ENCODE data around the gene GLI2. TPM values are rescaled to one million over a fixed set of nuclear protein-coding genes. Genes with fewer than 3 reads are reported as not detected.

GLI2 gene
- total RNA-seq, 4 donors from 2014 or later = 7.1 to 25.3 (median 11.8) TPM

DNA sequence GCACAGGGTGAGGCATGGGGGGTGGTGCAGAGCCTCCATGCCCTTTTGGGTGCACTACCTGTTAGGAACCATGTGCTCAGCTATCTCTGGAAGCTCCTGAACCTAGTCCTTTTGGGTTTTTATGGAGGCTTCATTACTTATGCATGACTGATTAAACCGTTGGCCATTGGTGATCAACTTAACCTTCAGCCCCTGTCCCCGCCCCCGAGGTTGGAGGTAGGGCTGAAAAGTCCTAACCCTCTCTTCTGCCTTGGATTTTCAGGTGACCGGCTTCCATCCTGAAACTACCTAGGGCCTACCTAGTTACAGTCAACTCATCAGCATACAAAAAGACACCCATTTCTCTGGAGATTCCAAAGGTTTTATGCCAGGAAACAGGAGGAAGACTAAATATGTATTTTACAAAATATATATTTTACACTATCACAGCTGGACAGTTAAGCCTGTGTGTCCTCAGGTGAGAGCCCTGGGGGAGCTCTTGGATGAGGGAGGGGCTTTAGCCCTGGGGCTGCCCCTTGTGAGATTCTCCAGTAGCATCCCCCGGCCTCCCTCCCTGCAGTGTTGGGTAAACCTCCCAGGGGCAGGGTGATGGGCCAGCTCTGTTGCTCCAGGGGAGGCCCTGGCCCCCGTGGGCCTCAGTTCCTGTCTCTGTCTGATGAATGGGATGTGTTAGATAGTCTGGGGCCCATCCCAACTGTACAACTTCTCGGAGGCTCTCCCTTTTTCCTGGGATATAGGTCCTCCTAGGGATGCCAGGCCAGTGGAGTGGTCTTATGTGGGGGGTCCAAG, 24.1 kb downstream of the GLI2 start:
- Histone ChIP-seq H3K9me3 (no peaks in the 10 kb centered on the region), H3K36me3 (no peaks in the 10 kb centered on the region), H3K27ac (replicated peaks in 1 of 4) (no peak overlapping the region), H3K4me1 (peaks cover 7 to 64% (median 60%) of the 10 kb centered on the region in 4 donors), H3K4me3 (no peak overlapping the region), H3K27me3 (no peaks in the 10 kb centered on the region)
- intact Hi-C loops (cut with DNase I) = no loop called here
- DNase-seq (ENCODE audit: extremely low spot score) = no peak
- TF ChIP-seq POLR2A (IDR thresholded peaks at IDR 0.05; ENCODE audit: low read depth) (no peak), EP300 (IDR thresholded peaks at IDR 0.05) (no peak), POLR2AphosphoS5 (IDR thresholded peaks at IDR 0.05) (no peak)
- TF ChIP-seq, protein P1, sequence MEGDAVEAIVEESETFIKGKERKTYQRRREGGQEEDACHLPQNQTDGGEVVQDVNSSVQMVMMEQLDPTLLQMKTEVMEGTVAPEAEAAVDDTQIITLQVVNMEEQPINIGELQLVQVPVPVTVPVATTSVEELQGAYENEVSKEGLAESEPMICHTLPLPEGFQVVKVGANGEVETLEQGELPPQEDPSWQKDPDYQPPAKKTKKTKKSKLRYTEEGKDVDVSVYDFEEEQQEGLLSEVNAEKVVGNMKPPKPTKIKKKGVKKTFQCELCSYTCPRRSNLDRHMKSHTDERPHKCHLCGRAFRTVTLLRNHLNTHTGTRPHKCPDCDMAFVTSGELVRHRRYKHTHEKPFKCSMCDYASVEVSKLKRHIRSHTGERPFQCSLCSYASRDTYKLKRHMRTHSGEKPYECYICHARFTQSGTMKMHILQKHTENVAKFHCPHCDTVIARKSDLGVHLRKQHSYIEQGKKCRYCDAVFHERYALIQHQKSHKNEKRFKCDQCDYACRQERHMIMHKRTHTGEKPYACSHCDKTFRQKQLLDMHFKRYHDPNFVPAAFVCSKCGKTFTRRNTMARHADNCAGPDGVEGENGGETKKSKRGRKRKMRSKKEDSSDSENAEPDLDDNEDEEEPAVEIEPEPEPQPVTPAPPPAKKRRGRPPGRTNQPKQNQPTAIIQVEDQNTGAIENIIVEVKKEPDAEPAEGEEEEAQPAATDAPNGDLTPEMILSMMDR (IDR thresholded peaks at IDR 0.05) = no peak
- WGBS = 75% methylated on average over 7 of the region's 7 CpGs

DNA sequence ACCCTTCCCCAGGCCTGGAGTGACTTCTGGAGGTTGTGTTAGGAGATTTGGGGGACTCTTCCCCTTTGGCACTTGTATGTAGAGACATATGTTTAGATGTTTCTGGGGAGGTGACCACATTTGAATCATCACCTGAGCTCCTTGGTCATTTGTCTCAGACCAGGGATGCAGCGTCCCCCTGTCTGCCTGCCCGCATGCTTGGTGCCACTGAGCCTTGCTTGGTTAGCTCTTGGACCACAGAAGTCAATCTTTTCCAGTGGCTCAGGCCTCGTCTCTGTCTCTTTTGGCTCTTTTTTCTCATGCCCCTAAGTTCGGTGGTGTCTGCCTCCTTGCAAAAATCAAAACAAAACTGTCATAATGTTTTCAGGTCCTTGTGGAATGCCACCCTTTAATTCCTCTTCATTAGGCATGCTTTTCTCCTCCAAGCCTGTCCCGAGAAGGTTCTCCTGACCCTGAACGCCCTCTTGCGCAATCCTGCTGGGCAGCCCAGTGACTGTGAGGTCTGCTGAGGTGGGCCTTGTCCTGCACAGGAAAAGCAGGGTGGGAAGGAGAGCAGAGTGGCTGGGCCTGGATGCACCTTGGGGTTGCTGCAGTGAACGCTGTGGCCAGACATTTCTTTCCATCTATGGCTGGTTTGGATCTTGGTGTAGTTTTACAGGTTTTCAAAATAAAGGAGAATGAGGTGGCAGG, 24.9 kb downstream of the GLI2 start:
- Histone ChIP-seq H3K36me3 (no peaks in the 10 kb centered on the region), H3K4me3 (no peak overlapping the region), H3K27ac (replicated peaks in 1 of 4) (no peak overlapping the region), H3K4me1 (peaks cover 16 to 73% (median 68%) of the 10 kb centered on the region in 4 donors), H3K27me3 (no peaks in the 10 kb centered on the region), H3K9me3 (no peaks in the 10 kb centered on the region)
- 70% methylated on average over 8 of the region's 8 CpGs for WGBS
- no peak for TF ChIP-seq EP300 (IDR thresholded peaks at IDR 0.05)
- TF ChIP-seq POLR2AphosphoS5 (IDR thresholded peaks at IDR 0.05) = no peak
- TF ChIP-seq POLR2A (IDR thresholded peaks at IDR 0.05; ENCODE audit: low read depth) = no peak
- DNase-seq (ENCODE audit: extremely low spot score) = no peak
- intact Hi-C loops (cut with DNase I) = no loop called here

DNA sequence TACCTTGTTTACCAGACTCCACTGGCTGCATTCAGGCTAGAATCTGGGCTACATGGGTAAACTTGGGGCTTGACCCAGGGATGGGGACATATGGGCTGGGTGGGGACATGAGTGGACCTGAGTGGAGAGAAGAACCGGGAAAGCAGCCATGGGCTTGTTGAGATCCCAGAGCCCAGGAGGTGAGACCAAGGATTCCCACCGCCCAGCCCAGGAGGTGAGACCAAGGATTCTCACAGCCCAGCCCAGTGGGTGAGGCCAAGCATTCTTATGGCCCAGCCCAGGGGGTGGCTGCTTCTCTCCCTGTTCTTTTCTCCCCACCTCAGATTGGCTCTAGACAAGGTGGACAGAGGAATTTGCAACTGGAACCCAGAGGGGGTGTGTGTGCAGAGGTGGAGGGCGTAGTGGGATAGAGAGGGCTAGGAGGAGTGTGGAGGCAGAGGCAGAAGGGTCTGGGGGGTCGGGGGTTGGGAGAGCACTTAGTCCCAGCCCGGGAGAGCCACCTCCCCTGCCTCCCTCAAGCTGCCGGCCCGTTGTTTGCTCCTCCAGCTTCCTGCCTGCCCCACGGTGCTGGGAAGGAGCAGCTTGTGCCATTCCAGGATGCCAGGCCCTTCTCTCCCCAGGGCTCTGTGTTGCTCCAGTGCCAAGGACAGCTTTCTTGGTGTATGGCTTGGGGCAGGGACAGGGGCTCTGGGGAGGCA, 25.6 kb downstream of the GLI2 start:
- no peak for DNase-seq (ENCODE audit: extremely low spot score)
- TF ChIP-seq, protein P1 (IDR thresholded peaks at IDR 0.05) = no peak
- TF ChIP-seq EP300 (IDR thresholded peaks at IDR 0.05) = no peak
- no peak for TF ChIP-seq POLR2AphosphoS5 (IDR thresholded peaks at IDR 0.05)
- no peak for TF ChIP-seq POLR2A (IDR thresholded peaks at IDR 0.05; ENCODE audit: low read depth)
- no peaks in the 10 kb centered on the region for H3K9me3 ChIP-seq
- H3K4me1 ChIP-seq = peaks cover 17 to 80% (median 76%) of the 10 kb centered on the region in 4 donors
- intact Hi-C loops (cut with DNase I) = no loop called here
- H3K36me3 ChIP-seq = no peaks in the 10 kb centered on the region
- H3K4me3 ChIP-seq = no peak overlapping the region
- no peaks in the 10 kb centered on the region for H3K27me3 ChIP-seq
- H3K27ac ChIP-seq (replicated peaks in 1 of 4) = peak overlapping the region in 1 of 4 donors; percentile 7
- WGBS = 91% methylated on average over 8 of the region's 8 CpGs

DNA sequence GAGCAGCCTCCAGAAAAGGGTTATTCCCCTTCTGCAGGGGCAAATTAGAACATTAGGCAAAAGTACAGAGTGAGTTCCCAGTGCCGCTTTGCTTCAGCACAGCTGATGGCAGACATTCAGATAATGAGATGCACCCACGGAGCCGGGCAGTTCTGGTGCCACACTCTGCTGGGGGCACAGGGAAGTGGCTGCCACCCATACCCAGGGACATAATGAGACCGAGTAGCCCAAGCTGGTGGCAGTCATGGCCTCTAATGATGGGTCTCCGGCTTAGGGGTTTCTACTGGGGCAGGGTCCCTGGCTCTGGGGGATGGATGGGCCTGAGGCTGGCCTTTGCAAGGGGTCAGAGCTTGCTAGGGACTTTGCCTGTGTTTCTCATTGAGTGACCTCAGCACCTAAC, 26.2 kb downstream of the GLI2 start:
- DNase-seq (ENCODE audit: extremely low spot score) = no peak
- Histone ChIP-seq H3K27me3 (no peaks in the 10 kb centered on the region), H3K4me3 (no peak overlapping the region), H3K9me3 (no peaks in the 10 kb centered on the region), H3K36me3 (no peaks in the 10 kb centered on the region), H3K4me1 (peaks cover 17 to 86% (median 82%) of the 10 kb centered on the region in 4 donors), H3K27ac (replicated peaks in 1 of 4) (no peak overlapping the region)
- intact Hi-C loops (cut with DNase I) = no loop called here
- TF ChIP-seq, protein P1 (IDR thresholded peaks at IDR 0.05) = no peak
- no peak for TF ChIP-seq POLR2A (IDR thresholded peaks at IDR 0.05; ENCODE audit: low read depth)
- TF ChIP-seq POLR2AphosphoS5 (IDR thresholded peaks at IDR 0.05) = no peak
- no peak for TF ChIP-seq EP300 (IDR thresholded peaks at IDR 0.05)
- WGBS = 89% methylated on average over 5 of the region's 5 CpGs
